ENCODE data around the gene MTHFD1L.

The MTHFD1L gene

DNA sequence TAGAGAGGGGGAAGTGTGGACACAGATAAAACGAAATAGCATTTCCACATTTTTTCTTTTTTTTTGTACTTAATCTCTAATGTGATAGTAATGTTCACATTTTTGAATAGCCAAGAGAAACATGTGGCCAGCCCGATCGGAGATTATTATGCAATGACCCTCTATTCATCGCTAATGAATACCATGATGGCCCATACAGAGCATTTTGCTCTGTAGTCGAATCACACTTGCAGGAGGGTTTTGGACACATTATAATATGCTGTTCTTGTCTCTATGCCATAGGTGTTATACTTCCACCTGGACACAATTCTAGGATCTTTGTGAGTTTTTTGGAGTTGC is 60.1 kb downstream of the MTHFD1L start:
- Histone ChIP-seq H3K27ac (peak overlapping the region in 3 of 21 experiments; percentile 31 to 55 (median 34)), H3K4me3 (no peak overlapping the region)

DNA sequence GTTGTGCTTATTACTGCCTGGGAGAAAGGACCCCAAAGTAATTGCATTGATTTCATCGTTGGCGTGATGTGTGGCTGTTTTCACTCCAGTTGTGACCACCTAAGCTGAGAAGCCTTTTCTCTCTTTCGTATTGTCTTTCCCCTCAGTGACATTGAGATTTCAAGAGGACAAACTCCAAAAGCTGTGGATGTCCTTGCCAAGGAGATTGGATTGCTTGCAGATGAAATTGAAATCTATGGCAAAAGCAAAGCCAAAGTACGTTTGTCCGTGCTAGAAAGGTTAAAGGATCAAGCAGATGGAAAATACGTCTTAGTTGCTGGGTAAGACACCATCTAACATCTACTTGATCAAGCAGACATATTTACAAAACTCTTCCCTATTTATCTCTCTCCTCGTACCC is 60.5 kb downstream of the MTHFD1L start:
- peak overlapping the region in 2 of 21 experiments; percentile 2 to 55 for H3K27ac ChIP-seq
- H3K4me3 ChIP-seq: no peak overlapping the region

DNA sequence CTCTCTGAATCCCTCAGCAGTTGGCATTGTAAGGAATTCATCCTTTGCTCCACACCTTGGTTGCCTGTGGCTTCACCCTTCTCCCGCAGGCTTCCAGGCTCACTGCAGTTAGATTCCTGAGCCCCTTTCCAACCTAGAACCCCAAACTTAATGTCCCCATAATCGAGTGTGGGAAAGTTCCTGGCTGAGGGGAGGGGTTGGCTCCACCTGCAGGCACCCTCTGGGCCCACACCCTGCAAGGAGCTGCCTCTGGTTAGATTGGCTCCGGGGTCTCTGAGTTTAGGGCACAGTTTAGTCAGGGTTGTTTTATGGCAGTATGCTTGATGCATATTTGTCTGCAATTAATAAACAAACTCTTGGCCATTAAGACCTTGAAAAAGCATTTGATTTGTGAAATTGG is 63.4 kb downstream of the MTHFD1L start:
- H3K4me3 ChIP-seq: no peak overlapping the region
- H3K27ac ChIP-seq: peak overlapping the region in 1 of 21 experiments; percentile 39

DNA sequence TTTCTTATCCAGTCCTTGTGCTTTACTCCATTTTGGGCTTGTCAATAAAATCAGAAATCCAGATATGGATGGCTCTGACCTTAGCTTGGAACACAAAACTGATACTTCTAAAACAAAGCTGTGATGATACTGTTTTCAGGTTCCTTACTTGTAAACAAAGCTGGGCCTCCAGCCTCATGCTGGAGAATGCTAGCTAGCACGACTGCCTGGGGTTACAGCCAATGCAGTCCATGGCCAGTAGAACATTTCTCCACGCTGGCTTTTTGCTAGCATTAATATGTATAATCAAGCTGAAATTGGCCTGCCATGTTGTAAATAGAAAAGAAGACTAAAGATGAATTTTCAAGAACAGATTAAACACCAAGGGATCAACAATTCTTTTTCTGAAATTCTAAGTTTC is 63.9 kb downstream of the MTHFD1L start:
- peak overlapping the region in 3 of 21 experiments; percentile 21 to 39 (median 22) for H3K27ac ChIP-seq
- no peak overlapping the region for H3K4me3 ChIP-seq

DNA sequence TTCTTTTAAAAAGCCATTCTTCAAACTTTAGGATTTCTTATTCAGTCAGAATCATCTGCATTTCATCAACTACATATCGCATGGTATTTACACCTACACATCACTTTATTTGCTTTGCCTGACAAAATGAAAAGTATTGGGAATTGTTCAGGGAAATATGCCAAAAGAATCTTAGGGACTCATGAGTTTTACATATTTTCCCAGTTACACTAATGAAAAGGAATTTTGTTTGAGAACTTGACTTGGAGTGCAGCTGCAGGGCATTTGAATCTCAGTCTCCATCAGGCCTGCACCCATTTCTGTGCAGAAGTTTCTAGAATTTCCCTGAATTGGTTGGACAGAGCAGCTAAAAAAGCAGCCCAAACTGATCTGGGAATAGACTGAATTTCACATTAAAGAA is 65.3 kb downstream of the MTHFD1L start:
- no peak overlapping the region for H3K27ac ChIP-seq
- H3K4me3 ChIP-seq: no peak overlapping the region

DNA sequence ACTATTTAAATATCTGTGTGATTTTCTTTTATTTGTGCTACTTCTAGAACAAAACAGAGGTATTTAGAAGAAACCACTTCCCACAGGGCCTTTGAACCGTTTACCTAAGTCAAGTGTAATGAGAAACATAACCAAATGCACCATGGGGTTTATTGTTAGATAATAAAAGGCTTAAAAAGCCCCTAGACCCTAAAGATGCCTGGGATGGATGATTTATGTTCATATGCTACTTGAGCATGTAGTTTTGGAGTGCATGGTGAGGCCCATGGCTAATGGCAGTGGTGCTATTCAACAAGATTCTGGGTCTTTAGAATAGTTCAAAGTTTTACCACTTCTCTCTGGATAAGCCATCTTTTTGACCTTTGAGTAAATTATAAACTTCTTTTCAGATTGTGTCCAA is 65.9 kb downstream of the MTHFD1L start:
- Histone ChIP-seq H3K4me3 (no peak overlapping the region), H3K27ac (peak overlapping the region in 4 of 21 experiments; percentile 1 to 54 (median 31))

DNA sequence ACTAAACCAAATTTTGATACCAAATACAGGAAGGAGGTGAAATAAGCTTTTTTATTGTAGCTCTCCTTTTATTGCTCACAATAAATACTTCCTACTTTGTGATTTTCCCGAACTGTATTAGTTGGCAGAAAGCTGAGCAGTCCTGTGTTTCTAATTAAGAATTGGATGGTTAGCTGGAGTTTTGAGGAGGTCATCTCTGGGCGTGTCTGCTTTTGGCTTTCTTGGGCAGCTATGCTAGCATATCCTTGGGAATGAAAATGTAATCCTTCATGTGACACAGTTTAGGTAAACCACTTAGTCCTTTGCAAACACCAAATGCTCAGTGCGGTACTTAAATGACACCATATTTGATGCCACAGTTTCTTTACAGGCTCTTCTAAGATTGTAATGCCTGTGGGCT is 67.5 kb downstream of the MTHFD1L start:
- H3K4me3 ChIP-seq: no peak overlapping the region
- H3K27ac ChIP-seq: peak overlapping the region in 5 of 21 experiments; percentile 14 to 55 (median 41)

DNA sequence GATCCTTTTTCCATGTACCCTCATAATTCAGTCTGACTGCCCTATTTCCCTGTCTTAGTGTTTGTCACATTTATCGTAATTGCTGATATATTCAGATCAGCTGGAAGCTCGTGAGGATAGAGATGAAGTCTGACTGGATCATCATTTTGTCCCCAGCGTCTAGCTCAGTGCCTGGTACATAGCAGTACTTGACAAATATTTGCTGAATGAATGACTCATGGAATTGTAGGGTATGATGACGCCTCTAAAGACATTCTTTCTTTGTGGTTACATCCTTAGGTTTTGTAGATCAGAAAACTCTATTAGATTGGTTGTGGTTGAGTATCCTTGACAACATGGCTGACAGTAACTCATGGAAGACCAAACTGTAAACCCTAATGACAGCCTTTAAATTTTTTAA is 68.9 kb downstream of the MTHFD1L start:
- H3K4me3 ChIP-seq: no peak overlapping the region
- H3K27ac ChIP-seq: no peak overlapping the region

DNA sequence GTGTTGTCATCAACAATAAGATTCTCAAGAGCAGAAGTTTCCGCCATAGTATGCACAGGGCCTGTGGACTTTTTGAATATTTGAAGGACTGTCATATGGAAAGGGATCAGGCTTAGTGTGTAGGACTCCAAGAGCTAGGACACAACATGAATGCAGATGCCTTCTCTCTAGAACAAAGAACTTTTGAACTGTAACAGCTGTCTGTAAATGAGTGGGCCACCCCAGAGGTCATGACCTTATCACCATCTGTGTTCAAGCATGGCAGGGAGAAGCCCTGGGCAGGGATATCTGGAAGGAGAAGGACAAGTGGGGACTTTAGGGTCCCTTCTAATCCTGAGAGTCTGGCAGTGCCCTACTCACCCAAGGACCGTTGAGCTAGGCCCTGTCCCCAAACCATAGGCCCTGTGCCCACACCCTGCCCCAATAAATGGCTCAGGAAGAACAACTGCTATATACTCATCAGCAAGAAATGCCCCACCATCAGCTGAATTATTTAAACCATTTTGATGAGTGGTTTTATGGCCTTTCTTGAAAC is 70.6 kb downstream of the MTHFD1L start:
- no peak overlapping the region for H3K27ac ChIP-seq
- no peak overlapping the region for H3K4me3 ChIP-seq

DNA sequence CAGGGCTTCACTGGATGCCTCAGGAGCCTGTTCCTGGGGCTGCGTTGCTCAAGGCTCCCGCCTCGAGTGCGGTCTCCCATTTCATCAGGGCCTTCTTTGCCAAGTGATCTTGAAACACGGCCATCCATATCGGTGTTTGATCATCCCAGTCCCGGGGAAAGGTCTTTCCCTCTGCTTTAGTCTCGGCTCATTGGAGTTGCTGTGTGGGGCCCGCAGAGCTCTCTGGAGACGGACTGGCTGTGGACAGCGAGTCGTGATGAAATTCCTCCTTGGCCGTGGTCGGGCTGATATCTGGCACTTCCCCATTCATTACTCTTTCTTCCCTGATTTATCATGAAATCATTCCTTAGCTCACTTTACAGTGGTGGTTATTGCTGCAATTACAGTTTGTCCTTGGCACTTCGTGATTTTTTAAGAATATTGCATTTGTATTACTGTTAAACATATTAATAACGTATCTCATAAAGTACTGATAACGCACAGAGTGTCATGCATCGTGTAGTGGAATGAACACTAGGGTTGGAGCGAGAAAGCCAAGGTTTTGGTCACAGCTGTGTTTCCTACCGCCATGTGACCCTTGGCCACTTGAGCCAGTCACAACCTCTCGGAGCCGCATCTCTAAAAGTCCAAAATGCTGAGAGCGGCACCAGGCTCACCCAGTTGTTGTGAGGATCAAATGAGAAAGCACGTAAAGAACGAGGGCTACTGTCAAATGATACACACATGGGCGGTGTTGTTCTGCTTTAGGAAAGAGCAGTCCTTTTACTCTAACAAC is 71.8 kb downstream of the MTHFD1L start:
- Histone ChIP-seq H3K4me3 (no peak overlapping the region), H3K27ac (no peak overlapping the region)

DNA sequence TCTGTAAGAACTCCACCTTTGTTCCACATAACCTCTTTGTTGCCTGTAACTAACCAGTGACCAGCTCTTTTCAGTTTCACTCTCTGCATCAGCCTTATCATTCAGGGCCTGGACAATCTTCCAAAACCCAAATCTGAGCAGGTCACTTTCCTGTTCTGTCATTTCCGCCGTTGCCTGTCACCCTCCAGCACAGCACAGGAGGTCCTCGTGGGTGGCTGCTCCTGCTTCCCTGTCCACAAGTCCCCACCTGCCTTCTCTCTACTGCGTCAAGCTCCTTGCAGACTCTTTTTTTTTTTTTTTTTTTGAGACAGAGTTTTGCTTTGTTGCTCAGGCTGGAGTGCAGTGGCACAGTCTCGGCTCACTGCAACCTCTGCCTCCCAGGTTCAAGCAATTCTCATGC is 73.9 kb downstream of the MTHFD1L start:
- no peak overlapping the region for H3K27ac ChIP-seq
- H3K4me3 ChIP-seq: no peak overlapping the region

DNA sequence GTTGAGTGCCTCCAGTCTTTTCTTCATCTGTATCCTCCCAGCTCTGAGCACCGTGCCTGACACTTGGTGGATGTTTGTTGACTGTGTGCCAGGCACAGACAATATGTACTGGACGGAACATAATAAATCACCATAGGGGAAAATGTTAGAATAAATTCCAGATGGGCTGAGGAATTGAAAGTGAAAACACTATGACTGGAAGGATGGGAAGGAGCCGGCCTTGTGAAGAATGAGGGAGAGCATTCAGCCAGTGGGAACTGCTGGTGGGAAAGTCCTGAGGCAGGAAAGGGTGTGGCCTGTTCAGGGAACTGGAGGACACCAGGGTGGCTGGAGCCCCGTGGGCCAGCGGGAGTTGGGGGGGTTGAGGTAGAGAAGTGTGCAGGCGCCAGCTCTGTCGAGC is 75.4 kb downstream of the MTHFD1L start:
- peak overlapping the region in 3 of 21 experiments; percentile 3 to 29 (median 5) for H3K27ac ChIP-seq
- no peak overlapping the region for H3K4me3 ChIP-seq

DNA sequence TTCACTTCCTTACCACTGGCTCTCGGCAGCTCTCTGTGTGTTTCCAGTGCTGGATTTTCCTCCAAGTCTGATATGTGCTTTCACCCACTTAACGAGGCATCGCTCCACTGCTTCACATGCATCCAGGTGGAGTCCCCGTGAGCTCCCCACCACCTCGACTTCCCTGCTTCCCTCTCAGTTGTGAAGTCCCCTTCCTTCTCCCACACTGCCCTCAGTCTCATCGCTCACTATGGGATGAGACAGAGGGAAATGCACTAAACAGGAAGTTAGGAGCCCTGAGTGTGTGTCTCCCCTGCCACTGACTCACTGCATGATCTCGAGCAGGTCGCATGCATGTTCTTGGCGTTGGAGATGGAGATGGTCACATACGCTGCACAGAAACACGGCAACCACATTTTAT is 84.0 kb downstream of the MTHFD1L start:
- no peak overlapping the region for H3K4me3 ChIP-seq

DNA sequence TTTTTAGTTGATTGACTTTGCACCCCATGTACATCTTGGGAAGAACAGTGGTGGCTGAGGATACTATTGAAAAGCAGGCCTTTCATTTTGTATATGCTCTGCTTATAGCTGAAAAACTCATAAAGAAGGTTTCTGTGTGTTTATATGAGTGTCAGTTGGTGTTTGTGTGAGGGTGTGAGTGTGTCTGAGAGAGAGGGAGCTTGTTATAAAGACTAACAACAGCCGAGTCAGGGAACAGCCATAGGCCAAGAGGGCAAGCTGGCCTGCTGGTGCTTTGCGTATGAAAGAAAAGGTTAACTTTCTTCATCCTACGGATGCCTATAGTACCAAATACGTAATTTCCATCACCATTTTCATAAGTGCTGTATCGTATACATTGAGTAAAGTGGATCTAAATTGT is 88.3 kb downstream of the MTHFD1L start:
- Histone ChIP-seq H3K27ac (no peak overlapping the region), H3K4me3 (no peak overlapping the region)

More for the DNA sequence above, 84.0 kb downstream of the MTHFD1L start:
- no peak overlapping the region for H3K27ac ChIP-seq

DNA sequence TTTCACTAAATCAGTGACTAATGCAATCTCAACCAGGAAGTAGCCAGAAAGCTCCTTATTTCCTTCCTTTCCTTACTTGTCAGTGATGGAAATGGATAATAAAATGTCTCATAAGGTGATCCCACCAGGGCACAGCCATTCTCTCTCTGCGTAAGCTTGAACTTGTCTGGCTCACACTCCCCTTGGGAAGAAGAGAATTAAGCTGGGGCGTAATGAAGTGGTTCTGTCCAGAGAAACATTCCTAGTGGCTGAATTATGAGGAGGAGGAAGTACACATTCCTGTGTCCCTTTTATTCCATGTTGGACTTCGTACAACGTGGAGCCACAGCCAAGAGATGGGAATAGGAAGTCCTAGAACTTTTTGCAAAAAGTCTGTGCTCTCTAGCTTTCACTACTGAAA is 93.7 kb downstream of the MTHFD1L start:
- H3K27ac ChIP-seq: peak overlapping the region in 1 of 21 experiments; percentile 45
- H3K4me3 ChIP-seq: no peak overlapping the region

DNA sequence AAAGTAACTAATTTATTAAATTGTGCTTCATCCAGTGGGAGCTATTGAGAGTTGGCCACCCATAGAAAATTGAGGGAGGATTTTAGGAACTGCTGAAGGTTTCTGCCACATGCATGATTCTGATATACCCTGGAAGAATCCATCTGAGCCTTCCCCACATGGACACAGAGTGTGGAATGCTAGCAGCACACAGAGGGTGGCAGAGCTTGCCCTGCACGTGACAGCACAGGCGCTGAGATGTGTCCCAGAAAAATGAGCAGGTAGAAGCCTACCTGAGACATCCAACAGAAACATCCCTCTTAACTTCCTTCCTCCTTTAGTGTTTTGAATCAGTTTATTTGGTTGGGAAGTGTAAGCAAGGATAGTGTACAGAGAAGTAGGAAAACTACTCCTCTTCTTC is 96.9 kb downstream of the MTHFD1L start:
- Histone ChIP-seq H3K27ac (no peak overlapping the region), H3K4me3 (no peak overlapping the region)

DNA sequence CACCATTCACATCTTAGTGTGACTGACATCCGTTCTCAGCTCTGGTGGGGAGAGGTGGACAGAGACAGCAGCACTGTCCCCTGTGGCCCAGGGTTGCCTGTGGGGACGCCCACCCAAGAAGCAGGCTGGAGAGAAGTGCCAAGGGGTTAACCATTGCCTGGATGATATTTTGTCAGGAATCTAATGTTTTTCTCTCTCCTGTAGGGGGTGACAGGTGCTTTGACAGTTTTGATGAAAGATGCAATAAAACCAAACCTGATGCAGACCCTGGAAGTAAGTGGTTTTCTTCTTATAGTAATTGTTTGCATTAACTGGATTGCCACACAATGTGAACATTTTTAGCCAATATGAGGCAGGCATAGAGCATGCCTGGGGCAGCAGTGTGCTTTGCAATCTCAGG is 99.3 kb downstream of the MTHFD1L start:
- Histone ChIP-seq H3K4me3 (no peak overlapping the region), H3K27ac (no peak overlapping the region)

DNA sequence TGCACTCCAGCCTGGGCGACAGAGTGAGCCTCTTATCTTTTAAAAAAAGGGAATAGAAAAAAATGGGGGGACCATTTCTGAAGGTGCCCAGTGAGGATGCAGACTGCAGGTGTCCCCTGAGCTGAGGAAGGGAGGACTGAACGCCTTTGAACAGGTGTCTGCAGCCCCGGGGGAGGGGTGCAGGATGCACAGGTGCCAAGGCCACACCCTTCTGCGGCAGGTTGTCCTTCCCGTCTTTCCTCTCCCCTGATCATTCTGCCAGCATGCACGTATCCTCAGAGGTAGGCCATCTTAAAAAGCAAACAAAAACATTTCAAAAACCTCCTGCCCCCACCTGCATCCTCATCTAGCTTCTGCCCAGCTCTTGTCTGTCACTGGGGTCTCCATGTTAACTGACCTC is 101.3 kb downstream of the MTHFD1L start:
- no peak overlapping the region for H3K27ac ChIP-seq
- no peak overlapping the region for H3K4me3 ChIP-seq

DNA sequence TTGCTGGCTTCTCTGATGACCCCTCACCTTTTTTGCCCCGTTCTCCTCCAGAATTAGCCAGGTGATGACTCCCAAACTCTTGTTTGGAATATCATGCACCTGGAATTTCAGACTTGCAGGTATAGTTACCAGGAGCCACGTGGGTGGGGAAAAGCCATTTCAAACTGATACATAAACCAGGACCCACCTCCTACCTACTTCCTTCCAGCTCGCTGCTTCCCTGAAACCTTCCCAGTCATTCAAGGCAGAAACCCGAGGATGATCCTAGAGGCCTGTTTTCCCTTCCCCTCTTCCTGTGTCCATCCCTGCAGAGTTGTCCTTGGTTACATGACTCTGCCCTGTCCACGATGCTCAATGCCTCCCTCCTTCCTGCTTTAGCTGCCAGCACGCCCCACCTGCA is 101.9 kb downstream of the MTHFD1L start:
- no peak overlapping the region for H3K4me3 ChIP-seq
- H3K27ac ChIP-seq: no peak overlapping the region

DNA sequence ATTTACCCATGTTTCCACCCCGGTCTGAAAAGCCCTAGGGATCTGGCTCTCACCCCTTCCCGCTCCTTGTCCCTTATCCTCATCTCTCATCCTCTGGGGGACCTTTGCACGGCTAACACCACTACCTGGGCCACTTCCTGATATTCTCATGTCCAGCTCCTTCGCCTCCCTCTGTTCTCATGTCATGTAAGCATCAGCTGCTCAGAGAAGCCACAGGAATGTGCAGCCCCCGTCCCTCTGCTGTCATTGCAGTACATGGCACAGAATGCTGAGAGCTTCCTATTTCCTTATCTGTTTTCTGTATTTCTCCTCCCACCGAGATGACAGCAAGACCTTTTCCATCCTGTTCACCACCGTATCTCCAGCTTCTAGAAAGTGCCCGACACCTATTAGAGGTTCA is 102.4 kb downstream of the MTHFD1L start:
- H3K4me3 ChIP-seq: no peak overlapping the region

DNA sequence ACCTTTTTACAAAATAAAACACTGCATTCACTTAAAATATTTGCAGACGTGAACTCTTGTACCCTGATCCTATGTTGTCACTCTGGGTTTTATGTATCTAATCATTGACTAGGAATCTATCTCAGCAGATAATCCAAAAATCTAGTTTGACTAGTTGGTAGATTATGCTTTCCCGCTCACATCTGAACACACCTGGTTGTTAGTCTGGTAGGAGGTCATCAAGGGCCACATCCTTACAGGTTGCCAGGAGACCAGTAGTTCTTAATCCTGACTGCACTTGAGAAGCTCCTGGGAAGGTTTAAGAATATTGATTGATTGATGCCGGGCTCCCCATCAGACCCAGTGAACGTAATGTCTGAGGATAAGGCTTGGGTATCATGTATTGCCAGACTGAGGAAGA is 104.4 kb downstream of the MTHFD1L start:
- Histone ChIP-seq H3K4me3 (no peak overlapping the region), H3K27ac (no peak overlapping the region)

More for the DNA sequence above, 102.4 kb downstream of the MTHFD1L start:
- H3K27ac ChIP-seq: no peak overlapping the region

DNA sequence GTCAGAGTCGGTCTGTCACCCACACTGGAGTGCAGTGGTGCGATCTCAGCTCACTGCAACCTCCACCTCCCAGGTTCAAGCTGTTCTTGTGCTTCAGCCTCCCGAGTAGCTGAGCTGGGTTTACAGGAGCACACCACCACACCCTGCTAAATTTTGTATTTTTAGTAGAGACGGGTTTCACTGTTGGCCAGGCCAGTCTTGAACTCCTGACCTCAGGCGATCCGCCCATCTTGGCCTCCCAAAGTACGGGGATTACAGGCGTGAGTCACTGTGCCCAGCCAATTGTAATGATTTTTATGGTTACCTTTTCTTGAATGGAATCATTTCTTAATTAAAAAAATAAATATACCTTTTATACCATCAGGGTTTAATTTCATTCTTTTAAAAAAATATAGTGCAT is 105.7 kb downstream of the MTHFD1L start:
- H3K27ac ChIP-seq: no peak overlapping the region
- H3K4me3 ChIP-seq: no peak overlapping the region

Measured in skin epidermis (tissue), 12 donors.